ENCODE results near the gene PLXND1. TPM values are rescaled to one million over a fixed set of nuclear protein-coding genes. Genes with fewer than 3 reads are reported as not detected.

PLXND1 gene
- total RNA-seq, 4 donors from 2014 or later = 191 to 351 (median 205) TPM

- TF ChIP-seq CTCF (IDR thresholded peaks at IDR 0.05; ENCODE audit: low read depth) = no peak
Observed at GRCh38 chr3:129597087-129597999, 9.1 kb downstream of the PLXND1 start.

GRCh38 chr3:129596194-129597086 is 10.0 kb downstream of the PLXND1 start:
- no peak for TF ChIP-seq CTCF (IDR thresholded peaks at IDR 0.05; ENCODE audit: low read depth)

GRCh38 chr3:129595544-129596193 is 10.8 kb downstream of the PLXND1 start:
- TF ChIP-seq CTCF (IDR thresholded peaks at IDR 0.05; ENCODE audit: low read depth) = no peak

GRCh38 chr3:129594907-129595390 is 11.5 kb downstream of the PLXND1 start:
- no peak for TF ChIP-seq CTCF (IDR thresholded peaks at IDR 0.05; ENCODE audit: low read depth)

GRCh38 chr3:129594409-129594808 is 12.1 kb downstream of the PLXND1 start:
- TF ChIP-seq CTCF (IDR thresholded peaks at IDR 0.05; ENCODE audit: low read depth) = no peak

- no peak for TF ChIP-seq CTCF (IDR thresholded peaks at IDR 0.05; ENCODE audit: low read depth)
Observed at GRCh38 chr3:129593595-129594339, 12.7 kb downstream of the PLXND1 start.
